LNCaP clone FGC (cell line): ENCODE data around the gene GSK3B.

ENCODE experiments used
- DNase-seq: peaks from one replicate; pipeline ENCODE4 v3.0.0-alpha.2; 2011; ENCODE audit warnings: low read depth
- H3K4me3 ChIP-seq: 2 replicates; pipeline ENCODE4 v1.5.1; 2011; ENCODE audit warnings: mild to moderate bottlenecking, low read depth, low read length, control low read depth
- TF ChIP-seq, protein P1 (sequence below): IDR thresholded peaks from 2 replicates; pipeline ENCODE4 v1.5.1; 2012; ENCODE audit warnings: mild to moderate bottlenecking; ENCODE audit not compliant: control insufficient read depth, insufficient read depth; ENCODE audit errors: extremely low read depth

GSK3B gene

DNA sequence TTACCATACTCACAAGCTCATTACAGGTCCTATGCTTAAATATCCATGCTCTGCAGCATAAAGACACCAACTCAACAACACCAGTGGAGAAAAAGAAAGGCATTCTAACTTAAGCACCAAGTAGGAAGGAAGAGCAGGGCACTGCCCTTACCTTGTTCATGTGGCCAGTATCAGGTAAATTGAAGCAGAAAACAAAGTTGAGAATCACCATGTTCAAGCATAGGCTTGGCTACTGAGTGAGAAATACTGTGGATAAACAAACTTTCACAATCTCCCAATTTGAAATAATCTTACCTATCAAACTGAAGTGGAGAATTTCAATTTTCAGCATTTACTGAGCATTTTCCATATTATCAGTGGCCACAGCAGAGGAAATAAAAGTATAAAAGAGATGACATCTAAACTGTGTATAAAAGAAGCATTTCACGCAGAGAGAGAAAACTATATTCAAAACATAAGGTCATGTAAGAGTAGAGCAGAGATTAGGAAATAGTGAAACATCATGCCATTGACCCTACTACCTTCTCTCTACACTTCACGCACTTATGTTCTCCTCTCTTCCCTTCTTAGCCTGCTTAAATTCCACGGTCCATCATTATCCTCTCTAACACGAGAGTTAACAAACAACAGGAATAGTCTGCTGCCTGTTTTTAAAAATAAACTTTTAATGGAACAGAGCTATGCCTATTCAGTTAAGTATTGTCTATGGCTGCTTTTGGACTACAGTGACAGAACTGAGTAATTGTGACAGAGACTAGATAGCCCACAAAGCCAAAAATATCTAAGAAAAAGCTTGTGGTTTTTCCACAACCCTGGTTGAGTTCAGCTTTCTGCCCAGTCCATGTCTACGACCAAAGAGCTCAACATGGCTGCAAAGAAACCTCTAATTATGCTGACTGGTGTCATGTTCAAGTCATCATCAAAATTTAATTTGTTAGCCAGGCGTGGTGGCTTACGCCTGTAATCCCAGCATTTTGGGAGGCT is 169.8 kb downstream of the GSK3B start:
- no peak overlapping the region for H3K4me3 ChIP-seq
- no peak for DNase-seq
- TF ChIP-seq, protein P1, sequence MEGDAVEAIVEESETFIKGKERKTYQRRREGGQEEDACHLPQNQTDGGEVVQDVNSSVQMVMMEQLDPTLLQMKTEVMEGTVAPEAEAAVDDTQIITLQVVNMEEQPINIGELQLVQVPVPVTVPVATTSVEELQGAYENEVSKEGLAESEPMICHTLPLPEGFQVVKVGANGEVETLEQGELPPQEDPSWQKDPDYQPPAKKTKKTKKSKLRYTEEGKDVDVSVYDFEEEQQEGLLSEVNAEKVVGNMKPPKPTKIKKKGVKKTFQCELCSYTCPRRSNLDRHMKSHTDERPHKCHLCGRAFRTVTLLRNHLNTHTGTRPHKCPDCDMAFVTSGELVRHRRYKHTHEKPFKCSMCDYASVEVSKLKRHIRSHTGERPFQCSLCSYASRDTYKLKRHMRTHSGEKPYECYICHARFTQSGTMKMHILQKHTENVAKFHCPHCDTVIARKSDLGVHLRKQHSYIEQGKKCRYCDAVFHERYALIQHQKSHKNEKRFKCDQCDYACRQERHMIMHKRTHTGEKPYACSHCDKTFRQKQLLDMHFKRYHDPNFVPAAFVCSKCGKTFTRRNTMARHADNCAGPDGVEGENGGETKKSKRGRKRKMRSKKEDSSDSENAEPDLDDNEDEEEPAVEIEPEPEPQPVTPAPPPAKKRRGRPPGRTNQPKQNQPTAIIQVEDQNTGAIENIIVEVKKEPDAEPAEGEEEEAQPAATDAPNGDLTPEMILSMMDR: no peak

DNA sequence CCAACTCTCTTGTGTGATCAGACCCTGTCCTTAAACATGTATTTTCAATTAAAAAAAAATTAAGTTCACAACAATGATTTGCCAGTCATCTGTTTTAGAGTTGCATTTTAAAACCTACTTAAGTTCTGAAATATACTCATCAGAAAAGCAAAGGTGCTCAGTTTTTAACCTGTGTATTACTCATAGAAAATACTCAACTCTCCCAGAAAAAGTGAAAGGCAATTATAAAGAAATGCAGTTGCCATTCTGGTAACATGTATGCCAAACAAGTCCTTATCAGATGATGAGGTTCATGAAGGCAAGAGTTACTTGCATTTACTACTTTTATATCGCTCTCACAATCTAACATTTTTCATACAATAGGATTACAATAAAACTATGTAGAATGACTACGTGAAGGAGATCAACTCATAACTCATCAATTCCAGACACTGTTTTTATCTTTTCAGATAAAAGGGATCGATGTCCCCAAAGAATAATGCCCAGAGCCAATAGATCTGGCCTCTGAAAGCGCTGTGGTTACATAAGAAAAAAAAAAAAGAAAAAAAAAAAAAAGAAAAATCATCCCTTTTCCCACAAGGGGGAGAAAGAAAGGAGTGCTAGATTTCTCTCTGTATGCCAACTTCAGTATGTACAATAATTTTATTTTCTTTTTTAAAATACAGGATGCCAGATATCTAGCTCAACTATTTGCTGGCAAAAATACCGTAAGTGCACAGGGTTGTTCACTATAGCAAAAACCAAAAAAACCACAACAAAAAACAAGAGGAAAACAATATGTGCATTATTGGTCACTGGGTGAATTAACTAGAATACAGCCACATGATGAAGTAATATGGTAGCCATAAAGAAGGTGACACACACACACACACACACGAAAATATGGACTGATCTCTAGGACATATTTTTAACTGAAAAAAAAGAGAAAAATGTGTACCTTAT is 175.0 kb downstream of the GSK3B start:
- DNase-seq: no peak
- TF ChIP-seq, protein P1: no peak
- no peak overlapping the region for H3K4me3 ChIP-seq

- DNase-seq: peak; percentile 59
- H3K4me3 ChIP-seq: peak overlapping the region; percentile 41
- TF ChIP-seq, protein P1: no peak
Measured at GRCh38 chr3:119913021-119913420, 181.2 kb downstream of the GSK3B start.

- no peak overlapping the region for H3K4me3 ChIP-seq
- no peak for DNase-seq
- TF ChIP-seq, protein P1: no peak
Measured at GRCh38 chr3:119912220-119912619, 182.0 kb downstream of the GSK3B start.

DNA sequence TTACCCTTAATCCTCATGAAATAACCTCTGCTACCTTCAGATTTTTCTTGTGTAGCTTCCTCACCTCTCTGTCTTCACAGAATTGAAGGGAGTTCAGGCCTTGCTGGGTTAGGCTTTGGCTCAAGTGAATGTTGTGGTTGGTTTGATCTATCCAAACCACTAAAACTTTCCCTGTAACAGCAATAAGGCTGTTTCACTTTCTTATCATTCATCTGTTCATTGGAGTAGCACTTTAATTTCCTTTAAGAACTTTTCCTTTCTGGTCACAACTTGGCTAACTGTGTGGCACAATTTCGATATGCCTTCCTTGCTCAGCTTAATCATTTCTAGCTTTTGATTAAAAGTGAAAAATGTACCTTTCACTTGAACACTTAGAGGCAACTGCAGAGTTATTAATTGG is 182.5 kb downstream of the GSK3B start:
- TF ChIP-seq, protein P1: no peak
- no peak for DNase-seq
- H3K4me3 ChIP-seq: no peak overlapping the region

DNA sequence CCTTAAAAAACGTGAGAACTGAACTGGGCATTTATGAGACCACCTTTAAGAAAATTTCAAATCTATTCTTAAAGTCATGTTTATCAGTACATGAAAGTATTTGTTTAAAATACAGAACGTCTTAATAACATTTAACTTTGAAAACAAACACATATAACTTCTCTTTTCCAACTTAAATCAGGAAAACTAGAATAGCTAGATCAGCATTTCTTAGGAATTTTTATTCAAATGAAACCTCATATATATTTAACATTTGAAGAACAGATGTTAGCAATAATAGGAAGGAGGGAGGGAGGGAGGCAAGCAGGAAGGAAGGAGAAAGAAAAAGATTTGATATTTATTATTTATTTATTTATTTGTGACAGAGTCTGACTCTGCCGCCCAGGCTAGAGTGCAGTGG is 192.2 kb downstream of the GSK3B start:
- H3K4me3 ChIP-seq: no peak overlapping the region
- no peak for DNase-seq
- TF ChIP-seq, protein P1: no peak
